HepG2 (cell line): ENCODE results near the gene ASAP2. TPM values are rescaled to one million over a fixed set of nuclear protein-coding genes. Genes with fewer than 3 reads are reported as not detected.
A peak's percentile ranks its signal among the peaks of the same experiment; 100 is the strongest.

Source experiments
- ATAC-seq: fragments of 200-7000 bp; cut with Tn5 transposase; 3 replicates; pipeline ENCODE4 v1.9.1; 2020; ENCODE audit warnings: mild to moderate bottlenecking, moderate library complexity
- BruUV-seq: library from RNA; stranded (reverse); fragments of 400-500 nt; replicated peaks from 2 replicates; lab custom pipeline; 2021; lab: Mats Ljungman, UMichigan
- CTCF ChIA-PET: fragments of 300-600 bp; formaldehyde crosslinking; extraction: SDS; loops from one replicate; lab custom pipeline; 2021; ENCODE audit warnings: low total read pairs, inconsistent platforms, low intra/inter-chr PET ratio; lab: Yijun Ruan, JAX
- POLR2A ChIA-PET: fragments of 350-600 bp; sonication (Branson Sonifier 250); formaldehyde crosslinking; loops from one replicate; lab custom pipeline; 2020; ENCODE audit warnings: antibody characterized with exemption, inconsistent platforms; lab: Yijun Ruan, JAX
- DNase-seq: peaks from one replicate; pipeline ENCODE4 v3.0.0-alpha.2; 2015; ENCODE audit warnings: low spot score
- FAIRE-seq: peaks from 3 replicates; lab custom pipeline; 2011; peaks lifted over from hg19 to GRCh38; lab: Jason Lieb, UNC
- H2AFZ ChIP-seq: one replicate; pipeline ENCODE4 v1.6.1; 2011; ENCODE audit warnings: low read length, inconsistent platforms
- H3K27ac ChIP-seq: fragments of 300-600 bp; 3 replicates; pipeline ENCODE4 v1.8.0; 2011; ENCODE audit warnings: mixed run types, mild to moderate bottlenecking, mixed read lengths, low read length, inconsistent platforms; ENCODE audit not compliant: insufficient read depth; ENCODE audit errors: extremely low read length
- H3K27me3 ChIP-seq, 2 experiments: fragments of 200-600 bp in 1 of 2; 2 replicates in 1 of 2; 3 replicates in 1 of 2; pipeline versions ENCODE4 v1.6.0 to v1.8.0; 2011; ENCODE audit warnings: low read length in 2 of 2, mild to moderate bottlenecking in 2 of 2, moderate library complexity in 2 of 2, inconsistent platforms in 1 of 2; ENCODE audit not compliant: insufficient read depth in 2 of 2, control insufficient read depth in 1 of 2
- H3K36me3 ChIP-seq, 2 experiments: fragments of 200-600 bp in 1 of 2; replicated peaks in 1 of 2; 2 replicates in 1 of 2; 3 replicates in 1 of 2; pipeline versions ENCODE4 v1.5.1 to v1.8.0; 2011; ENCODE audit warnings: low read length in 2 of 2, inconsistent platforms in 1 of 2; ENCODE audit not compliant: insufficient read depth in 2 of 2, control insufficient read depth in 1 of 2
- H3K4me1 ChIP-seq: 2 replicates; pipeline ENCODE4 v1.5.1; 2012; ENCODE audit warnings: low read length, inconsistent platforms; ENCODE audit not compliant: insufficient read depth
- H3K4me2 ChIP-seq: 2 replicates; pipeline ENCODE4 v1.6.0; 2011; ENCODE audit warnings: low read depth, low read length, inconsistent platforms
- H3K4me3 ChIP-seq, 3 experiments: fragments of 200-600 bp in 1 of 3; sonication (generic), shearing (Covaris generic) in 1 of 3; replicated peaks in 1 of 3; 2 replicates each; pipeline ENCODE4 v1.5.1; 2011 to 2016; ENCODE audit warnings: low read length in 3 of 3, inconsistent platforms in 2 of 3, low read depth in 2 of 3, mild to moderate bottlenecking in 2 of 3, control low read depth in 1 of 3, mixed read lengths in 1 of 3; ENCODE audit not compliant: insufficient read depth in 1 of 3
- H3K79me2 ChIP-seq: one replicate; pipeline ENCODE4 v1.6.1; 2011; ENCODE audit warnings: low read length, inconsistent platforms; ENCODE audit not compliant: insufficient read depth
- H3K9ac ChIP-seq: 2 replicates; pipeline ENCODE4 v1.6.0; 2011; ENCODE audit warnings: mild to moderate bottlenecking, low read depth, low read length, inconsistent platforms; ENCODE audit not compliant: insufficient read depth
- H3K9me3 ChIP-seq: 2 replicates; pipeline ENCODE4 v1.5.1; 2012; ENCODE audit warnings: mild to moderate bottlenecking, low read length
- H4K20me1 ChIP-seq: 2 replicates; pipeline ENCODE4 v1.6.0; 2011; ENCODE audit warnings: inconsistent platforms, mild to moderate bottlenecking, low read length, moderate library complexity; ENCODE audit not compliant: insufficient read depth
- ELF3 ChIP-seq: IDR thresholded peaks from 2 replicates; pipeline ENCODE4 v1.6.1; 2016; ENCODE audit warnings: missing genetic modification reagents, missing compliant biosample characterization
- FOSL1 ChIP-seq: sonication (generic); formaldehyde crosslinking; IDR thresholded peaks from 2 replicates; pipeline ENCODE4 v1.9.0; 2021; ENCODE audit warnings: missing genetic modification reagents, borderline replicate concordance
- SIX1 ChIP-seq: sonication (generic); formaldehyde crosslinking; IDR thresholded peaks from 2 replicates; pipeline ENCODE4 v1.4.0; 2020; ENCODE audit warnings: missing genetic modification reagents, borderline replicate concordance
- STAG1 ChIP-seq: sonication (generic); formaldehyde crosslinking; IDR thresholded peaks from 2 replicates; pipeline ENCODE4 v1.4.0; 2020; ENCODE audit warnings: missing genetic modification reagents
- TBX3 ChIP-seq: fragments of 450-650 bp; IDR thresholded peaks from 2 replicates; pipeline ENCODE4 v1.6.1; 2017; ENCODE audit warnings: antibody characterized with exemption, mild to moderate bottlenecking, inconsistent platforms, borderline replicate concordance
- ZBTB7B ChIP-seq: sonication (generic); formaldehyde crosslinking; IDR thresholded peaks from 2 replicates; pipeline ENCODE4 v1.4.0; 2020; ENCODE audit warnings: missing genetic modification reagents
- ZFP90 ChIP-seq: sonication (generic); formaldehyde crosslinking; IDR thresholded peaks from 2 replicates; pipeline ENCODE4 v1.8.0; 2022; ENCODE audit warnings: missing genetic modification reagents, mild to moderate bottlenecking, inconsistent platforms, borderline replicate concordance
- ZNF337 ChIP-seq: sonication (generic); formaldehyde crosslinking; IDR thresholded peaks from 2 replicates; pipeline ENCODE4 v1.5.1; 2020; ENCODE audit warnings: missing genetic modification reagents, low read depth, mild to moderate bottlenecking, borderline replicate concordance
- ZNF354B ChIP-seq: sonication (generic); formaldehyde crosslinking; IDR thresholded peaks from 2 replicates; pipeline ENCODE4 v1.8.0; 2022; ENCODE audit warnings: mild to moderate bottlenecking, missing genetic modification reagents
- WGBS: methylation state at CpG from one replicate; pipeline ENCODE4 v1.1.6; 2017; ENCODE audit warnings: low lambda C conversion rate; 5-methylcytosine and 5-hydroxymethylcytosine counted together
- in situ Hi-C: cut with HindIII; loops from 2 replicates; pipeline ENCODE4 v1.10.0; 2017; ENCODE audit warnings: low pct_unique_long_range_greater_than_20kb; ENCODE audit not compliant: extremely low pct_ligation_motif_present
- intact Hi-C: fragments of 100-400 bp; cut with micrococcal nuclease; formaldehyde crosslinking; loops from one replicate; pipeline ENCODE4 v1.10.0; 2022; ENCODE audit not compliant: unreplicated experiment
- polyA plus RNA-seq, 8 experiments: library from polyadenylated mRNA; depleted of rRNA in 3 of 8; stranded (reverse) in 7 of 8; unstranded in 1 of 8; fragments of >200 nt; fragmentation: Illumina TruSeq in 4 of 8; extraction: Trizol in 4 of 8; gene quantifications; 2 replicates each; pipeline versions ENCODE4 v1.2.1 to v1.2.3, GENCODE V29; 2011 to 2016; ENCODE audit warnings: low read depth in 4 of 8, missing spikeins in 1 of 8, mixed read lengths in 1 of 8; ENCODE audit not compliant: insufficient read depth in 1 of 8
- total RNA-seq, 5 experiments: library from RNA; depleted of rRNA; stranded (reverse); fragments of >200 nt; fragmentation: Illumina TruSeq; extraction: Trizol; gene quantifications; 2 replicates each; pipeline ENCODE4 v1.2.3, GENCODE V29; 2016; ENCODE audit warnings: low read depth in 1 of 5
- TF ChIP-seq, protein P1 (sequence below): sonication (generic); formaldehyde crosslinking; IDR thresholded peaks from 2 replicates; pipeline ENCODE4 v1.4.0; 2020; ENCODE audit warnings: missing genetic modification reagents
- TF ChIP-seq, protein P2 (sequence below): IDR thresholded peaks from 2 replicates; pipeline ENCODE4 v1.6.1; 2016; ENCODE audit warnings: low read depth, borderline replicate concordance
- TF ChIP-seq, protein P3 (sequence below): sonication (generic); formaldehyde crosslinking; IDR thresholded peaks from 2 replicates; pipeline ENCODE4 v1.4.0; 2020; ENCODE audit warnings: missing genetic modification reagents, borderline replicate concordance
- TF ChIP-seq, protein P4 (sequence below): sonication (generic); formaldehyde crosslinking; conservative IDR thresholded peaks from 2 replicates; pipeline ENCODE4 v1.4.0; 2020; ENCODE audit warnings: missing genetic modification reagents
- TF ChIP-seq, protein P5 (sequence below): sonication (generic); formaldehyde crosslinking; IDR thresholded peaks from 2 replicates; pipeline ENCODE4 v1.5.0; 2020; ENCODE audit warnings: missing genetic modification reagents

Gene ASAP2
- total and polyA plus RNA-seq, 2 of the 13 experiments (the other 11 are each of a cell fraction or from before 2014, with no cell fraction given) = 7.3 to 22.3 TPM

DNA sequence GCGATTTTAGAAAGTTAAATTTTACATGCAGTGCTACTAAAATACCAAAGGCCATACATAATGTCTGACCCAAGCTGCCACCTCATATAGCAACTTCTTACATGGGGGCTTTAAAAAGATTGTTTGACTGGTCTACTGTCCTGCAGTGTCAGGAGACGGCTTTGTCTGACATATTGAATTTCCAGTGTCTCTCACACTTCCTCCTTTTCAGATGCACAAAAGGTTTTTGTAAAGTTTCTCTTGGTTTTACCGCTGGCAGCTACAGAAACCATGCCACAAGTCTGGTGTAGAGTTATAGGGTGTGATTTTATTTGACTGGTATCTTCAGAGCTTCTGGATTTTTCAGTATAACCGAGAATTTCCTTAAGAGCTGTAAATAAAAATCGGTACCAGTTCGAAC is 1.1 kb upstream of the ASAP2 start:
- Histone ChIP-seq H3K4me3 (peak overlapping the region; percentile 62 to 80 (median 77)), H3K79me2 (peaks cover 24% of the 10 kb centered on the region), H4K20me1 (peaks cover 6% of the 10 kb centered on the region), H2AFZ (peak overlapping the region; percentile 57), H3K4me2 (peak overlapping the region; percentile 93), H3K9me3 (no peaks in the 10 kb centered on the region), H3K27me3 (no peaks in the 10 kb centered on the region; a peak in 1 of 5 replicates), H3K27ac (no peak overlapping the region), H3K36me3 (no peaks in the 10 kb centered on the region), H3K4me1 (peaks cover 69% of the 10 kb centered on the region), H3K9ac (peak overlapping the region; percentile 54)
- ChIA-PET CTCF (interaction anchor here (1.2 to 1.4 kb wide), 2 partner anchors 62 to 128 kb away, joined by 4 to 8 read pairs; no protein-coding TSS in a partner anchor), POLR2A (interaction anchor here (0.6 to 7.9 kb wide), 11 partner anchors 10 to 217 kb away, joined by 3 to 92 read pairs (median 5); no protein-coding TSS in a partner anchor)
- DNase-seq (peak; percentile 27), ATAC-seq (peak; percentile 9), FAIRE-seq (no peak)
- WGBS = 21% methylated on average over 6 of the region's 6 CpGs
- in situ Hi-C loops (loop anchor here (5.0 to 10.0 kb wide), 3 partner anchors 38 to 129 kb away; no protein-coding TSS in a partner anchor), intact Hi-C loops (loop anchor here (2.0 kb wide), 1 partner anchor 217 kb away; the partner anchor contains the start of genes CPSF3 and ITGB1BP1)
- BruUV-seq = TSS peak; percentile 82
- TF ChIP-seq, protein P1, sequence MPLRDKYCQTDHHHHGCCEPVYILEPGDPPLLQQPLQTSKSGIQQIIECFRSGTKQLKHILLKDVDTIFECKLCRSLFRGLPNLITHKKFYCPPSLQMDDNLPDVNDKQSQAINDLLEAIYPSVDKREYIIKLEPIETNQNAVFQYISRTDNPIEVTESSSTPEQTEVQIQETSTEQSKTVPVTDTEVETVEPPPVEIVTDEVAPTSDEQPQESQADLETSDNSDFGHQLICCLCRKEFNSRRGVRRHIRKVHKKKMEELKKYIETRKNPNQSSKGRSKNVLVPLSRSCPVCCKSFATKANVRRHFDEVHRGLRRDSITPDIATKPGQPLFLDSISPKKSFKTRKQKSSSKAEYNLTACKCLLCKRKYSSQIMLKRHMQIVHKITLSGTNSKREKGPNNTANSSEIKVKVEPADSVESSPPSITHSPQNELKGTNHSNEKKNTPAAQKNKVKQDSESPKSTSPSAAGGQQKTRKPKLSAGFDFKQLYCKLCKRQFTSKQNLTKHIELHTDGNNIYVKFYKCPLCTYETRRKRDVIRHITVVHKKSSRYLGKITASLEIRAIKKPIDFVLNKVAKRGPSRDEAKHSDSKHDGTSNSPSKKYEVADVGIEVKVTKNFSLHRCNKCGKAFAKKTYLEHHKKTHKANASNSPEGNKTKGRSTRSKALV = 0 out of 2 replicates have a peak, but pooled peaks have one; percentile 10
- TF ChIP-seq, protein P2, sequence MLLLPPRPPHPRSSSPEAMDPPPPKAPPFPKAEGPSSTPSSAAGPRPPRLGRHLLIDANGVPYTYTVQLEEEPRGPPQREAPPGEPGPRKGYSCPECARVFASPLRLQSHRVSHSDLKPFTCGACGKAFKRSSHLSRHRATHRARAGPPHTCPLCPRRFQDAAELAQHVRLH = 0 out of 2 replicates have a peak, but pooled peaks have one; percentile 0
- TF ChIP-seq ZBTB7B (CRISPR knock-in tag) (0 out of 2 replicates have a peak, but pooled peaks have one; percentile 29), FOSL1 (CRISPR knock-in tag) (no peak), ZNF354B (CRISPR knock-in tag) (no peak), ZFP90 (CRISPR knock-in tag) (0 out of 2 replicates have a peak, but pooled peaks have one; percentile 2), ELF3 (CRISPR knock-in tag) (peak; percentile 58; the same call in 1 of the 2 replicates), ZNF337 (CRISPR knock-in tag) (0 out of 2 replicates have a peak, but pooled peaks have one; percentile 7), TBX3 (no peak), SIX1 (CRISPR knock-in tag) (0 out of 2 replicates have a peak, but pooled peaks have one; percentile 18), STAG1 (CRISPR knock-in tag) (0 out of 2 replicates have a peak, but pooled peaks have one; percentile 8)
- TF ChIP-seq, protein P3, sequence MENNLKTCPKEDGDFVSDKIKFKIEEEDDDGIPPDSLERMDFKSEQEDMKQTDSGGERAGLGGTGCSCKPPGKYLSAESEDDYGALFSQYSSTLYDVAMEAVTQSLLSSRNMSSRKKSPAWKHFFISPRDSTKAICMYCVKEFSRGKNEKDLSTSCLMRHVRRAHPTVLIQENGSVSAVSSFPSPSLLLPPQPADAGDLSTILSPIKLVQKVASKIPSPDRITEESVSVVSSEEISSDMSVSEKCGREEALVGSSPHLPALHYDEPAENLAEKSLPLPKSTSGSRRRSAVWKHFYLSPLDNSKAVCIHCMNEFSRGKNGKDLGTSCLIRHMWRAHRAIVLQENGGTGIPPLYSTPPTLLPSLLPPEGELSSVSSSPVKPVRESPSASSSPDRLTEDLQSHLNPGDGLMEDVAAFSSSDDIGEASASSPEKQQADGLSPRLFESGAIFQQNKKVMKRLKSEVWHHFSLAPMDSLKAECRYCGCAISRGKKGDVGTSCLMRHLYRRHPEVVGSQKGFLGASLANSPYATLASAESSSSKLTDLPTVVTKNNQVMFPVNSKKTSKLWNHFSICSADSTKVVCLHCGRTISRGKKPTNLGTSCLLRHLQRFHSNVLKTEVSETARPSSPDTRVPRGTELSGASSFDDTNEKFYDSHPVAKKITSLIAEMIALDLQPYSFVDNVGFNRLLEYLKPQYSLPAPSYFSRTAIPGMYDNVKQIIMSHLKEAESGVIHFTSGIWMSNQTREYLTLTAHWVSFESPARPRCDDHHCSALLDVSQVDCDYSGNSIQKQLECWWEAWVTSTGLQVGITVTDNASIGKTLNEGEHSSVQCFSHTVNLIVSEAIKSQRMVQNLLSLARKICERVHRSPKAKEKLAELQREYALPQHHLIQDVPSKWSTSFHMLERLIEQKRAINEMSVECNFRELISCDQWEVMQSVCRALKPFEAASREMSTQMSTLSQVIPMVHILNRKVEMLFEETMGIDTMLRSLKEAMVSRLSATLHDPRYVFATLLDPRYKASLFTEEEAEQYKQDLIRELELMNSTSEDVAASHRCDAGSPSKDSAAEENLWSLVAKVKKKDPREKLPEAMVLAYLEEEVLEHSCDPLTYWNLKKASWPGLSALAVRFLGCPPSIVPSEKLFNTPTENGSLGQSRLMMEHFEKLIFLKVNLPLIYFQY (CRISPR knock-in tag) = 0 out of 2 replicates have a peak, but pooled peaks have one; percentile 21
- TF ChIP-seq, protein P4, sequence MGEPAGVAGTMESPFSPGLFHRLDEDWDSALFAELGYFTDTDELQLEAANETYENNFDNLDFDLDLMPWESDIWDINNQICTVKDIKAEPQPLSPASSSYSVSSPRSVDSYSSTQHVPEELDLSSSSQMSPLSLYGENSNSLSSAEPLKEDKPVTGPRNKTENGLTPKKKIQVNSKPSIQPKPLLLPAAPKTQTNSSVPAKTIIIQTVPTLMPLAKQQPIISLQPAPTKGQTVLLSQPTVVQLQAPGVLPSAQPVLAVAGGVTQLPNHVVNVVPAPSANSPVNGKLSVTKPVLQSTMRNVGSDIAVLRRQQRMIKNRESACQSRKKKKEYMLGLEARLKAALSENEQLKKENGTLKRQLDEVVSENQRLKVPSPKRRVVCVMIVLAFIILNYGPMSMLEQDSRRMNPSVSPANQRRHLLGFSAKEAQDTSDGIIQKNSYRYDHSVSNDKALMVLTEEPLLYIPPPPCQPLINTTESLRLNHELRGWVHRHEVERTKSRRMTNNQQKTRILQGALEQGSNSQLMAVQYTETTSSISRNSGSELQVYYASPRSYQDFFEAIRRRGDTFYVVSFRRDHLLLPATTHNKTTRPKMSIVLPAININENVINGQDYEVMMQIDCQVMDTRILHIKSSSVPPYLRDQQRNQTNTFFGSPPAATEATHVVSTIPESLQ (CRISPR knock-in tag) = no peak
- TF ChIP-seq, protein P5, sequence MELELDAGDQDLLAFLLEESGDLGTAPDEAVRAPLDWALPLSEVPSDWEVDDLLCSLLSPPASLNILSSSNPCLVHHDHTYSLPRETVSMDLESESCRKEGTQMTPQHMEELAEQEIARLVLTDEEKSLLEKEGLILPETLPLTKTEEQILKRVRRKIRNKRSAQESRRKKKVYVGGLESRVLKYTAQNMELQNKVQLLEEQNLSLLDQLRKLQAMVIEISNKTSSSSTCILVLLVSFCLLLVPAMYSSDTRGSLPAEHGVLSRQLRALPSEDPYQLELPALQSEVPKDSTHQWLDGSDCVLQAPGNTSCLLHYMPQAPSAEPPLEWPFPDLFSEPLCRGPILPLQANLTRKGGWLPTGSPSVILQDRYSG = 0 out of 2 replicates have a peak, but pooled peaks have one; percentile 24
